ENCODE results near the gene NR1I3.

DNA sequence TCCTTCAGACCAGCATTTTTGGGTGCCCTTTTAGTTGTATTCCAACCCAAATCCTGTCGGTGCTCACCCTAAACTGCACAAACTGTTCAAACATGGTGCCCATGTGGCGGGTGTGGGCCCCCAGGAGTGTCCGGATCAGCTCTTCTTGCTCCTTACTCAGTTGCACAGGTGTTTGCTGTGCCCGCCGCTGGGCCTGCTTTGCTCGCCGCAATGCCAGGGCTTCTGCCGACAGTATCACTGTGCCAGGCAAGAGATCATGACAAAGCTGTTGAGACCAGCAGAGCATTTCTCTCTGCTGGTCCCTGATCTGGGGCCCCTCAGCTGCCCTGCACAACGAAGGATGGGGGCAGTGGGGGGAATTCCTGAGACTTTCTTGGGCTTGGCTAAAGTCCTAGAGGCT is 4.9 kb downstream of the NR1I3 start:
- no peak for TF ChIP-seq POLR2A (IDR thresholded peaks at IDR 0.05; ENCODE audit: extremely low read depth, insufficient read length)
- TF ChIP-seq CTCF (IDR thresholded peaks at IDR 0.05; ENCODE audit: low read depth, low read length) = no peak
- TF ChIP-seq MAX (IDR thresholded peaks at IDR 0.05; ENCODE audit: low read depth, low read length) = no peak
